Activated effector memory CD4-positive, alpha-beta T cell treated with Interleukin-2 at 50 U/mL for 16 hours (primary cell): ENCODE measurements around the gene SDS.

Source experiments
- DNase-seq: peaks from one replicate; pipeline ENCODE4 v3.0.0-alpha.2; 2020

The SDS gene, protein sequence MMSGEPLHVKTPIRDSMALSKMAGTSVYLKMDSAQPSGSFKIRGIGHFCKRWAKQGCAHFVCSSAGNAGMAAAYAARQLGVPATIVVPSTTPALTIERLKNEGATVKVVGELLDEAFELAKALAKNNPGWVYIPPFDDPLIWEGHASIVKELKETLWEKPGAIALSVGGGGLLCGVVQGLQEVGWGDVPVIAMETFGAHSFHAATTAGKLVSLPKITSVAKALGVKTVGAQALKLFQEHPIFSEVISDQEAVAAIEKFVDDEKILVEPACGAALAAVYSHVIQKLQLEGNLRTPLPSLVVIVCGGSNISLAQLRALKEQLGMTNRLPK

DNA sequence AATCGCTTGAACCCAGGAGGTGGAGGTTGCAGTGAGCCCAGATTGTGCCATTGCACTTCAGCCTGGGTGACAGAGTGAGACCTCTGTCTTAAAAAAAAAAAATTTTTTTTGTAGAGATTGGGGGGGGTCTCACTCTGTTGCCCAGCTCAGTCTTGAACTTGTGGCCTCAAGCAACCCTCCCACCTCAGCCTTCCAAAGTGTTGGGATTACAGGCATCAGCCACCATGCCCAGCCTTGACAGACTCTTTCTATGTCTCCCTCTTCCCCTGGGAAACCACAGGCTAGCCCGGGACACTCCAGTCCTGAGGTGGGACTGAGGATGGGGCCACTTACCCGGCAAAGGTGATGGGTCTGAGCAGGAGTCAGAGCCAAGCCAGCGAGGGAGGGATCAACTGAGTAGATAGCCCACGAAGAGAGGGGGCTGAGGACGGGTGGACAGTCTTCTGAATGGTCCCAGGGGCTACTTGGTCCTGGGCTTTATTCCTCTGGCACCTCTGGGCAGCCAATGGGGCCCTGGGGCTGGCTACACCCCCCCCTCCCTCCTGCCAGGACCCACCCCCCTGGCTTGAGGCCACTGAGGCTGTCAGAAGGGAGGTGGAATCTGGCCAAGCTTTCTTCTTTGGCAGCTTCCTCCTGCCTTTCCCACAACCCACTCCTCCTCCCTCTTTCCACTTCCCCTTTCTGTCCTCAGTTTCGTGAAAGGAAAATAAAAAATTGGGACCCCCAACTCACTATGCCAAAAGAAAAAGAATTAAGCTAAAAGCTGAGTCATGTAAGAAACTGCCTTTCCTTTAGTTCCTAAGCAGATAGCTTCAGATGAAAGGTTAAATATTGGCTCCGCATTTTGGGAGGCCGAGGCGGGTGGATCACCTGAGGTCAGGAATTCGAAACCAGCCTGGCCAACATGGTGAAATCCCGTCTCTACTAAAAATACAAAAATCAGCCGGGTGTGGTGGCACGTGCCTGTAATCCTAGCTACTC is at the start of gene SDS:
Gene SDS, minus strand, starts transcription at position 453 of the 981 bp plus-strand sequence. CDS start 4,179 bp downstream, outside the sequence.
- DNase-seq, result no peak

- DNase-seq, result no peak
Measured at GRCh38 chr12:113453330-113453729, 49.6 kb upstream of the SDS start.

GRCh38 chr12:113452458-113452857 is 48.8 kb upstream of the SDS start:
- no peak for DNase-seq

GRCh38 chr12:113449839-113450238 is 46.2 kb upstream of the SDS start:
- DNase-seq, result no peak

DNA sequence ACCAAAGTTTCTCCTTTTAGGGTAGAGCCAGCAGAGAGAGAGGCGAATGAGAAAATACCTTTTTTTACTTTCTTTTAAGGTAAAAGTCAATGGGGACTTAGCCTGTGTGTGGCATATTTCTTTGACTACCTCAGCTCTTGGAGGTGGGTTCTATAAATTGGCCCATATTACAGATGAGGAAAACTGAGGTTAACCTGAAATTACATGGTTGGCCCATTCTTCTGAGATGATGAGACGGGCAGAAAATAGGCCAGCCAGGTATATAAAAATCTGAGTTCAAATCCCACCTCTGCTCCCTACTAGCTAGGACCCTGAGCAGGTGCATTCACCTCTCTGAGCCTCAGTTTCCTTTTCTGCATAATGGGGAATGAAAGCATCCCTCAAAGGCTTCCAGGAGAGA is 45.6 kb upstream of the SDS start:
- DNase-seq, result no peak

DNA sequence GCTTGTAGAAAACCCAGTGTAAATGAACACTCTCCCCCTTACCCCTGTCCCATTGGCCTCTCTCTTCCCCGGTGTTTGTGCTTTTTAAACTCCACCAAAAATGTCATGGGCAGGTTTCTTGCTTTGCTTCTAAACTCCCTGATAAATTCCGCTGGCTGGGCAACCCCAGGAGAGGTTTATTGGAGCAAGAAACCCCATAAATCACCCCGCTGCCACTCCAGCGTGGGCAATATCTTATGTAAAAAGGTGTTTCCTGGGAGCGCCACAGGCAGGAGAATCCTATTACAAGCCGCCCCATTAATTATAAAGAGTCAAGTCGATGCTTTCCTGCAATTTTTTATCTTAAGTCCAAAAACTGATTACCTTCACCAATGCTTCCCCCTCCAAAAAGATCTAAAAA is 45.2 kb upstream of the SDS start:
- no peak for DNase-seq

DNA sequence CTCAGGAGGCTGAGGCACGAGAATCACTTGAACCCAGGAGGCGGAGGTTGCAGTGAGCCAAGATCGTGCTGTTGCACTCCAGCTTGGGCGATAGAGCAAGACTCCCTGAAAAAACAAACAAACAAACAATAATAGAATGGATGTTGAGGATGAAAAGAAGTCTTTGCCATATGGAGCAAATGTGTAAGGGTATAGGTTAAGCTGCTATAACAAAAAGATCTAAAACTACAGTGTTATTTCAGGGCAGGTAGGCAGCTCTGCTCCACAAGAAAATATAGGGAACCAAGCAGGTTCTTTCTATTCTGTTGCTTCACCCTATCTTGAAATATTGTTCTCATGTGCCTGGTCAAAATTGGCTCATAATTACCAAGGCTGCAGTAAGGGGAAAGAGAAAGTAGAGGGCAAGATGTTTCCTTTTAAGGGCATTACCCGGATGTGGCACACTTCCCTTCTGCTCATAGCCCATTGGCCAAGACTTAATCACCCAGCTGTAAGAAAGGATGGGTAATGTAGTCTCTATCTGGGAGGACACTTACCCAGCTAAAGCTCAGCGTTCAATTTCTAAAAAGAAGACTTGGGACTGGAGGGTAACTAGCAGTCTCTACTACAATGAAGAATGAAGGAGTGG is 42.0 kb upstream of the SDS start:
- no peak for DNase-seq

DNA sequence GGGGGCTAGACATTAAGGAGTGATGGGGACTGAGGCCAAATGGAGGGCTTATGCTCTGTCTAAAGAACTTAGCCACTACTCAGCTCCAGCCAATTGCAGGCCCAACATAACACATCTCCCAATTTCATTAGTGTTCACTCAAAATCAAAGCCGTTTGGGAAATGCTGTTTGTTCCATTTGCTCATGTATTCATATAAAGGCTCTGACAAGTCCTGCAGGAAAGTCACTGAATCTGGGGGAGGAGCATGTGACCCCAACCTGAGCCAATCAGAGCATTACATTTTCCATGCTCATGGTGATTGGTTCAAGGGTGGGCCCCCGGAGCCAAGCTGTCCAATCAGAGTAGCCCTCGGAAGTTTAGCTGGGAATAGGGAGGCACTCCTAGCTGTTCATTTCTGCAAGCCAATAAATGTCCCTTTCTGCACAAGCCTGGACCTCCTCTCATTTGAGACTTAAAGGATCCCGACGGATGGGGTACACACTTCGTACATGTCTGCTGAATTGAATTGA is 39.4 kb upstream of the SDS start:
- DNase-seq, result no peak

DNA sequence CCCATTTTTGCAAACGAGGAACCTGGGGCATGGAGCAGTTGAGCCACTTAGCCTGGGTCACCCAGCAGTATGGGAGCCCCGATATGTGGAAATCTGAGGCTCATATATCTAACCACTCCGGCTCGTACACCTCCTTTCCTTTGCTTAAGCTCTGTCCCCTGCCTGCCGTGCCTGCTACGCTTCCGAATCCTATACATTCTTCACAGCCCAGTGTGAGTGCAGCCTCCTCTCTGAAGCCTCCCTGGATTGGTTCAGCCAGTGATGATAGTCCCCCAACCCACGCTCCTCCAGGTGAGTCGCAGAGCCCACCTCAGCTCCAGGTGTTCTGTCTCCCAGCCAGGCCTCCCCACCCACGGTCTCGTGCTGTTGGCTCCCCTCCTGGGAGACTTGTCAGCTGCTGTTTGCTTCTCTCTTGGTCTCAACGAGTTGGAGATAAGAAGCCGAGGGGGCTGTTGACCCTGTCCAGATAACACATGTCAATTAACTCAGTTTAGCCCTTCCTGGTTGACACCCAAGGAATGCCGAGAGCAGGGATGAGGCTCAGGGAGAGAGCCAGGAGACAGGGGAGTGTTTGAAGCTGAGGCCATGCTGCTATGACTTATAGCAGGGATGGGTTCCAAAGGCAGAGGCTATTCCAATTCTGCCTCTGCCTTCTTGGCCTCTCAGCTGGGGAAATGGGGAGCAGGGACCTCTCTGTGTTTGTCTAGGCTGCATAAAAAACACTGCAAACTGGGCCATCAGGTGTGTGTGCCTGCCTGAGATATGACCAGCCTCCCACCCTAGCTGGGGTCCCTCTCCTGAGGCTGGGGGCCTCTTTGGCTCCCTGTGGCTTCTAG is 37.5 kb upstream of the SDS start:
- no peak for DNase-seq

- no peak for DNase-seq
Measured at GRCh38 chr12:113440336-113440735, 36.6 kb upstream of the SDS start.

DNA sequence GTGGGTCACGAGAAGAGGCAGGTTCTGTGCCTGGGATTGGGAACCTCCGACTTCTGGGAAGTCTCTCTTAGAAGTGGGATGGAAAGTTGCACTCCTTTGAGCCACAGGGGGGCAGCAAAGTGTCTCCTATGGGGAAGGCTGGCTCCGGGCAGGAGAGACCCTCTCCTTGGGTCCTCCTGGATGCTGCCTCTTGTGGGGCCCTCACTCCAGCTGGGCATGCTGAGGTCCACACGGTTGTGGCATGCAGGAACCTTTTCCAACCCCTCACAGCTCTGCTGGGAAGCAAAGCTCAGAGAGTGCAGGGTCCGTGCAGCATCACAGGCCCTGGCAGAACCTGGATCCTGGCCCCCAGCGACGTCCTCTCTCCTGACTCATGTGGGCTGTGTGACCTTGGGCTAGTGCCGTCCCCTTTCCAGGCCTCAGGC is 35.9 kb upstream of the SDS start:
- no peak for DNase-seq

DNA sequence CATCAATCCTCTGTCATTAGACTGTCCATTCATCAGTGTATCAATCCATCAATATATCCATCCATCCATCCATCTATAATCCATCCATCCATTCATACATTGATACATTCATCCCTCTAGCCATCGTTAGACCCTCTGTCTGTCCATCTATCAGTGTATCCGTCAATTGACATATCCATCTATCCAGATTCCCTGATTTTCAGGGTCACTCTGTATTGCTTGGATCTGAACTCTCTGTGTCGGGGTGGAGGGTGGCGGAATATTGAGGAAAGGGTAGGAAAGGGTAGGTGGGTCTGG is 35.6 kb upstream of the SDS start:
- DNase-seq, result no peak

GRCh38 chr12:113438523-113439300 is 35.0 kb upstream of the SDS start:
- no peak for DNase-seq

GRCh38 chr12:113437729-113438100 is 34.0 kb upstream of the SDS start:
- DNase-seq, result no peak

DNA sequence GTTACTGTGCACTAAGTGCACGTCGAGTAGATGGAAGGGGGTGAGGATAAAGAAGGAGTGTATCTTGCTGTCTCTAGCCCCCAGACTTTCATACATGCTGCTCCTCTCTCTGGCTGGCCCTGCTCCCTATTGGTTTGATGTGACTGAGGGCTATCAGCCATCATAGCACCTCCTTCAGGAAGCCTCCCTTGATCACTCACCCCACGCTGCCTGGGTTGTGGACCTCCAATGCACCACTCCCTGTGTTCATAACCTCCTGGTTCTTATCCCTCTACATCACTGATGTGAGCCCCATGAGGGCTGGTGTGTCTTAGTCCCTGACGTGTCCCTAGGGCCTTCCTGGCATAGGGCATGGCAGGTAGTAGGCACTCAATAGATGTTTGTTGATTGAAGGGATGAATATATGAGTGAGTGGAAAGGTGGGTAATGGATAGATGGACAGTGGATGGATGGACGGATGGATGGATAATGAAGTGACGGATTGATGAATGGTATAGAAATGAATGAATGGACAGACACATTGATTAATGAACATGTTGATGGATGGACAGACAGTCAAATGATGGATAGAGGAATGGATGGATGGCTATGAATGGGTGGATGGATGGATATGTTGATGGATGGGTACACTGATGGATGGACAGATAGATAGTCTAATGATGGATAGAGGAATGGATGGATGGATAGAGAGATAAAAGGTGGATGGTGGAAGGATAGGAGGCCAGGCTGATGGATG is 33.5 kb upstream of the SDS start:
- DNase-seq, result no peak

DNA sequence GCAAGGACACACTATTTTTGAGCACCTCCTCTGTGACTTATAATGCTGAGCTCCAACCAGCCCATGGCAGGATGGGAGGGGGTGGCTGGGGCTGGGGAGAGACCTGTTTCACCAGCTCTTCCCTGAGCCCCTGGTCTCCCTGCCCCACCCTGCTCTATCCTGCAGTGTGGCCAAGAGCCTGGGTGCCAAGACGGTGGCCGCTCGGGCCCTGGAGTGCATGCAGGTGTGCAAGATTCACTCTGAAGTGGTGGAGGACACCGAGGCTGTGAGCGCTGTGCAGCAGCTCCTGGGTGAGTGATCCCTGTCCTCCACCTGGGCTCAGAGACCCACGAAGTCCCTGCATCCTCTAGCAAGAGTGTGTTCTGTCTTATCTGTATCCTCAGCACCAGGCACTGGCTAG is 32.9 kb upstream of the SDS start:
- DNase-seq, result no peak

DNA sequence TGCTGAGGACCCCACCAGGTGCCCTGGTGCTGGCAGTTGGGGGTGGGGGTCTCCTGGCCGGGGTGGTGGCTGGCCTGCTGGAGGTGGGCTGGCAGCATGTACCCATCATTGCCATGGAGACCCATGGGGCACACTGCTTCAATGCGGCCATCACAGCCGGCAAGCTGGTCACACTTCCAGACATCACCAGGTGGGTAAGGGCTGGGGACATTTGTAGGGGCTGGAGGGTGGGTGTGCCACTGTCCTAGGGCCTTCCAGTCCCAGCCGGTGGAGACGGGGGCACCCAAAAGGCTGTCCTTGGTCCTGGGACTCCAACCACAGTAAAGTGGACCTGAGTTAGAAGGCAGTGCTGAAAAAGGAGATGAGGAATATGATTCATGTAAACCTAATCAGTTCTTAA is 31.7 kb upstream of the SDS start:
- DNase-seq, result no peak

DNA sequence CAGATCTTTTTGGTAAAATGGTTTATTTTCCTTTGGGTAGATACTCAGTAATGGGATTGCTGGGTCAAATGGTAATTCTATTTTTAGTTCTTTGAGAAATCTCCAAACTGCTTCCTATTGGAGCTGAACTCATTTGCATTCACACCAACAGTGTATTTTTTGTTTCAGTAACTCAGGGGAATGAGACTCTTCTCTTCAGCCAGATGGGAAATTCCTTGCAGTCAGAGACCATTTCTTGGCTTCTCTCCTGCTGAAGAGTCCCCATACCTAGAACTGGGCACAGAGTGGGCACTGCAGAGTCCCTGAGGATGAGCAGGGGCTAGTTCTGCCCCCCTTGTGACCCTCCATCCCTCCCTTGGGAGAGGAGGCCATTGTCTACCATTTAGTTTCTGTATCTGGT is 29.3 kb upstream of the SDS start:
- no peak for DNase-seq

GRCh38 chr12:113428482-113428881 is 24.8 kb upstream of the SDS start:
- DNase-seq, result no peak

DNA sequence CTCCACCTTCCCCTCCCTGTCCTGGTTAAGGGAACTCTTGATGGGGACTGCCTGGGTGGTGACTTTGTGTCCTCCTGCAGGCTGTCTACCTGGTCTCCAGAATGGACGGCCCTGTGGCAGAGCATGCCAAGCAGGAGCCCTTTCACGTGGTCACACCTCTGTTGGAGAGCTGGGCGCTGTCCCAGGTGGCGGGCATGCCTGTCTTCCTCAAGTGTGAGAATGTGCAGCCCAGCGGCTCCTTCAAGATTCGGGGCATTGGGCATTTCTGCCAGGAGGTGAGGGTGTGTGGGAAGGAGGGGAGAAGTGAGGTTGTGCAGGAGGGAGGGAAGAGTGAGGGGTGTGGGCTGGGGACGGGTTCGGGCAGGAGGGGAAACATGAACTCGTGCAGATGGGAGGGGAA is 24.2 kb upstream of the SDS start:
- no peak for DNase-seq

GRCh38 chr12:113425960-113426453 is 22.3 kb upstream of the SDS start:
- DNase-seq, result no peak
